Loucy (cell line): ENCODE measurements around the gene PDE4D.

ENCODE experiments used
- H2AFZ ChIP-seq: fragments of 200-600 bp; sonication (generic); 2 replicates; pipeline ENCODE4 v1.6.0; 2016; ENCODE audit warnings: antibody characterized with exemption, mild to moderate bottlenecking, low read length, moderate library complexity
- H3F3A ChIP-seq: fragments of 200-600 bp; 2 replicates; pipeline ENCODE4 v1.6.0; 2016; ENCODE audit warnings: antibody characterized with exemption, low read depth, mild to moderate bottlenecking
- H3K27me3 ChIP-seq: fragments of 200-600 bp; sonication (generic); 2 replicates; pipeline ENCODE4 v1.6.1; 2014; ENCODE audit warnings: low read length, mild to moderate bottlenecking; ENCODE audit not compliant: insufficient read depth, poor library complexity, severe bottlenecking
- H3K36me3 ChIP-seq: fragments of 200-600 bp; sonication (generic); 2 replicates; pipeline ENCODE4 v1.6.1; 2016; ENCODE audit warnings: low read length; ENCODE audit not compliant: insufficient read depth
- H3K4me1 ChIP-seq: fragments of 200-600 bp; sonication (generic); 2 replicates; pipeline ENCODE4 v1.5.1; 2014; ENCODE audit warnings: low read length, mild to moderate bottlenecking; ENCODE audit not compliant: insufficient read depth, poor library complexity, severe bottlenecking
- H3K4me2 ChIP-seq: fragments of 200-600 bp; sonication (generic); 2 replicates; pipeline ENCODE4 v1.6.0; 2014; ENCODE audit warnings: antibody characterized with exemption, low read length, low read depth, mild to moderate bottlenecking; ENCODE audit not compliant: poor library complexity, severe bottlenecking
- H3K4me3 ChIP-seq: fragments of 200-600 bp; sonication (generic); 2 replicates; pipeline ENCODE4 v1.5.1; 2014; ENCODE audit warnings: low read length, mild to moderate bottlenecking, mixed read lengths; ENCODE audit not compliant: poor library complexity, severe bottlenecking
- H3K79me2 ChIP-seq: fragments of 200-600 bp; sonication (generic); 2 replicates; pipeline ENCODE4 v1.6.1; 2014; ENCODE audit warnings: low read length; ENCODE audit not compliant: insufficient read depth
- H3K9ac ChIP-seq: fragments of 200-600 bp; sonication (generic); 2 replicates; pipeline ENCODE4 v1.6.0; 2014; ENCODE audit warnings: mild to moderate bottlenecking, low read depth, low read length, moderate library complexity; ENCODE audit not compliant: poor library complexity, severe bottlenecking
- H3K9me2 ChIP-seq: fragments of 200-600 bp; sonication (generic); replicated peaks from 2 replicates; pipeline ENCODE4 v1.6.1; 2016; ENCODE audit warnings: low read depth, low read length, mixed read lengths
- H3K9me3 ChIP-seq: fragments of 200-600 bp; sonication (generic); 2 replicates; pipeline ENCODE4 v1.6.1; 2014; ENCODE audit warnings: mild to moderate bottlenecking, antibody characterized with exemption, low read length, low read depth; ENCODE audit not compliant: insufficient read depth
- H4K20me1 ChIP-seq: fragments of 200-600 bp; sonication (generic); 2 replicates; pipeline ENCODE4 v1.6.0; 2014; ENCODE audit warnings: antibody characterized with exemption, low read length, mild to moderate bottlenecking; ENCODE audit not compliant: insufficient read depth, poor library complexity, severe bottlenecking
- EZH2phosphoT487 ChIP-seq: fragments of 200-600 bp; IDR thresholded peaks from 2 replicates; pipeline ENCODE4 v1.6.1; 2018; ENCODE audit warnings: antibody characterized with exemption, mild to moderate bottlenecking, moderate library complexity, borderline replicate concordance
- TF ChIP-seq, protein P1 (sequence below): fragments of 200-600 bp; sonication (generic); conservative IDR thresholded peaks from 2 replicates; pipeline ENCODE4 v1.5.1; 2014; ENCODE audit warnings: mild to moderate bottlenecking, antibody characterized with exemption, low read length

Gene PDE4D

DNA sequence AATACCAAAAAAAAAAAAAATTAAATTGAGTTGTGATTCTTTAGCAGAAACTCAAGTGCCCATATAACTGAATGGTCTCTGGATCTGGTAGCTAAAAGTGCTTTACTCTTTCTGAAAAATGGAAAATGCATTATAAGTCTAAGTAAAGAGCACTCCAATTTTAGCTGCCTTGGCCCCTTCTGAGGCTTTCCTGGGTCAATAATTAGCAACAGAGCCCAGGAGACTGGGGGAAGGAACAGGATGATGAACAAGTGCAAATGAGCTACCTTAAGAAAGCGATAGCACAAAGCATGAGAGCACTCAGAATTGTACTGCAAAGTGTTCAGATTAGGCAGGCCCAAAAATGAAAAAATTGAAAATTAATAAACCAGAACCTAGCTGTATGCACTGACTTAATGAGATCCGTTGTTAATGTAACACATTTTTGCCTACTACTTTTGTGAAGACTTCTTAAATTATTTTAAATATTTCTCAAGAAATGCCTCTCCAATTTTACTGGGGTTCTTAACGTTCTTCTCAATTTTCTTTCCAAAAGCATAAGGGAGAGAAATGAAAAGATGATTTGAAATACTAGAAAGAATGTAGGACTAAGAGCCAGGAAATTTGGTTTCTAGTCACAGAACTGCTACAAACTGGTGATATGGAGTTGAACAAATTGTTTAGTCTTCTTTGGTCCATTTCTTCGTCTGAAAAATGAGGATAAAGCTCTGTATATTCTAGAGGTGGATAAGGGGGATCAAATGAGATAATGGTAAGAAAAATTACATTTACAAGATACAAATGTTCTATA, 566.1 kb downstream of the PDE4D start:
- H3K4me1 ChIP-seq = no peaks in the 10 kb centered on the region
- H3K4me2 ChIP-seq = no peak overlapping the region
- H3K9ac ChIP-seq = no peak overlapping the region
- H3K79me2 ChIP-seq = no peaks in the 10 kb centered on the region
- no peak overlapping the region for H3K4me3 ChIP-seq
- H3K36me3 ChIP-seq = no peaks in the 10 kb centered on the region
- no peaks in the 10 kb centered on the region for H3F3A ChIP-seq
- H3K9me3 ChIP-seq = no peaks in the 10 kb centered on the region
- no peaks in the 10 kb centered on the region for H3K9me2 ChIP-seq
- H2AFZ ChIP-seq = no peak overlapping the region
- TF ChIP-seq, protein P1, sequence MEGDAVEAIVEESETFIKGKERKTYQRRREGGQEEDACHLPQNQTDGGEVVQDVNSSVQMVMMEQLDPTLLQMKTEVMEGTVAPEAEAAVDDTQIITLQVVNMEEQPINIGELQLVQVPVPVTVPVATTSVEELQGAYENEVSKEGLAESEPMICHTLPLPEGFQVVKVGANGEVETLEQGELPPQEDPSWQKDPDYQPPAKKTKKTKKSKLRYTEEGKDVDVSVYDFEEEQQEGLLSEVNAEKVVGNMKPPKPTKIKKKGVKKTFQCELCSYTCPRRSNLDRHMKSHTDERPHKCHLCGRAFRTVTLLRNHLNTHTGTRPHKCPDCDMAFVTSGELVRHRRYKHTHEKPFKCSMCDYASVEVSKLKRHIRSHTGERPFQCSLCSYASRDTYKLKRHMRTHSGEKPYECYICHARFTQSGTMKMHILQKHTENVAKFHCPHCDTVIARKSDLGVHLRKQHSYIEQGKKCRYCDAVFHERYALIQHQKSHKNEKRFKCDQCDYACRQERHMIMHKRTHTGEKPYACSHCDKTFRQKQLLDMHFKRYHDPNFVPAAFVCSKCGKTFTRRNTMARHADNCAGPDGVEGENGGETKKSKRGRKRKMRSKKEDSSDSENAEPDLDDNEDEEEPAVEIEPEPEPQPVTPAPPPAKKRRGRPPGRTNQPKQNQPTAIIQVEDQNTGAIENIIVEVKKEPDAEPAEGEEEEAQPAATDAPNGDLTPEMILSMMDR = no peak
- TF ChIP-seq EZH2phosphoT487 = no peak
- H3K27me3 ChIP-seq = no peaks in the 10 kb centered on the region
- no peaks in the 10 kb centered on the region for H4K20me1 ChIP-seq

DNA sequence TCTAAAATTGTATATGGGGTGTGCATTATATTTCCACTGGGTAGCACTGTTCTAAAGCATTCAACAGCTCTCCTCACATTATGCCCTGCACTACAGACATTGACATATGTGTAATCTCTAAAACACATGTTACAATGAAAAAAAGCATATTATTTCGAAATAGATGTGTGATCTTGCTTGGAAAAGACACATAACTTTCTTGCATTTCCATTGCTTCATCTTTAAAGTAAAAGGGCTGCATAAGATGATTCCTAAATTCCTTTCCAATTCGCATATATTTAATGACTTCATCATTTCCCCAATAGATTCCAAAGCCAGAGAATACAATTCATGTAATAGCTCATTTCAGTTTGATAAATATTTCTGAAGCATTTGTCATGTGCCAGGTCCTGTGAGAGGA, 566.9 kb downstream of the PDE4D start:
- Histone ChIP-seq H3K27me3 (no peaks in the 10 kb centered on the region), H3K4me3 (no peak overlapping the region), H3K4me1 (no peaks in the 10 kb centered on the region), H2AFZ (no peak overlapping the region), H3K9ac (no peak overlapping the region), H4K20me1 (no peaks in the 10 kb centered on the region), H3K9me3 (no peaks in the 10 kb centered on the region), H3K79me2 (no peaks in the 10 kb centered on the region), H3K36me3 (no peaks in the 10 kb centered on the region), H3F3A (no peaks in the 10 kb centered on the region), H3K9me2 (no peaks in the 10 kb centered on the region), H3K4me2 (no peak overlapping the region)
- no peak for TF ChIP-seq EZH2phosphoT487
- TF ChIP-seq, protein P1 = no peak

DNA sequence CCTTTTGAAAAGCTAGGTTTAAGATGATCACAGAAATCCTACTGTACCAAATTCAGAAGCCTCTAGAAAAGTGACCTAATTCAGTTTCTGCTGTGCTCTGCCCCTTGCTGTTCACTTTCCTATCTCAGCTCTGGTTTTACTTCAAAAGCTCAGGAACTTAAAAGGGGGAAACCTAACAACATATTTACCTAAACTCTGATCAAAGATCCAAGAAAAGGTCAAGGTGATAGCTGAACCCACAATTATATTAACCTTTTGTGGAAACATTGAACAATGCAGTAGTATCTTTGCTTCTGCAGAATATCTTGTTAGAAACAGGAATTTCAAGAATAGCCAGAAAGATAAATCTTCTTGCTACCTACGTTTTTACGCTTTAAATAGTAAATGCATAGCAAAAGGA, 568.5 kb downstream of the PDE4D start:
- Histone ChIP-seq H3F3A (no peaks in the 10 kb centered on the region), H3K4me1 (no peaks in the 10 kb centered on the region), H3K79me2 (no peaks in the 10 kb centered on the region), H3K9ac (no peak overlapping the region), H3K36me3 (no peaks in the 10 kb centered on the region), H3K27me3 (no peaks in the 10 kb centered on the region), H2AFZ (no peak overlapping the region), H4K20me1 (no peaks in the 10 kb centered on the region), H3K9me2 (no peaks in the 10 kb centered on the region), H3K4me3 (no peak overlapping the region), H3K4me2 (no peak overlapping the region), H3K9me3 (no peaks in the 10 kb centered on the region)
- TF ChIP-seq EZH2phosphoT487 = no peak
- TF ChIP-seq, protein P1 = no peak
